GM18868 (cell line): ENCODE results near the gene POLR3A.

Experiments
- ATAC-seq: cut with Tn5 transposase; IDR thresholded peaks from one replicate; pipeline ENCODE4 v1.9.1; 2021; ENCODE audit warnings: mild to moderate bottlenecking, moderate library complexity; ENCODE audit not compliant: unreplicated experiment

POLR3A gene

DNA sequence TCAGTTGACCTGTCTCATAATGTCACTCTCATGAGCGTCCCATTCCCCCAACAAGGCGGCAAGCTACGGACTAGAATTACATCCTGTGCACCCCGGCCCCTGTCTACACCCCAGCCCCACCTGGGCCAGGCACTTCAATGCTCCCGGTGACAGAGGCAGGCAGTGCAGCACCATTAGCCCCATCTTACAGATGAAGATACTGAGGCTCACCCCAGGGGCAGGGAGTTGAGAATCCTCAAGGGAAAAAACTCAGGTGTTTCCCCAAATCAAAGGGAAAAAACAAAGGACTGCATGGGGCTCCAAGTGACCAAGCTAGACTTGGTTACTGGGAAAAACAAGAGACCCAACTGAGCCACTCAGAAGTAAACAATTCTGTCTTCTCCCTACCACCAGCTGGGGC, 107.3 kb downstream of the POLR3A start:
- ATAC-seq, result no peak

DNA sequence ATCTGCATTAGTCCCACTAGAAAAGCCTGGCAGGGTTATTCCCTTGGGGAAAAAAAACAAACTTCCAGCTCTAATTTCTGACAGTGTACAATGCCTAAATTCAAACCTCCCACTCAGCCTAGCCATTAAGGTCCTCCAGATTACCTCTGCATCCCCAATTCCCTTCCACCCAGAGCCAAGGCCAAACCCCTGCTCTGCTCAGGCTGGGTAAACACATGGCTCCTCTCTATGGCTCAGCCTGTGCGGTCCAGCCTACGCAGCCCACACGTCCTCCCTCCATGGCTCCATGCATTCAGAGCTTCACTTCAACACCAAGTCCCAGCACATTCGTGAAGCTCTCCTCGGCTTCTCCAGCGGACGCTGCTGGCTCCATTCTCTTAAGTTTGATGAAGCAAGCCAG, 107.9 kb downstream of the POLR3A start:
- ATAC-seq, result no peak

DNA sequence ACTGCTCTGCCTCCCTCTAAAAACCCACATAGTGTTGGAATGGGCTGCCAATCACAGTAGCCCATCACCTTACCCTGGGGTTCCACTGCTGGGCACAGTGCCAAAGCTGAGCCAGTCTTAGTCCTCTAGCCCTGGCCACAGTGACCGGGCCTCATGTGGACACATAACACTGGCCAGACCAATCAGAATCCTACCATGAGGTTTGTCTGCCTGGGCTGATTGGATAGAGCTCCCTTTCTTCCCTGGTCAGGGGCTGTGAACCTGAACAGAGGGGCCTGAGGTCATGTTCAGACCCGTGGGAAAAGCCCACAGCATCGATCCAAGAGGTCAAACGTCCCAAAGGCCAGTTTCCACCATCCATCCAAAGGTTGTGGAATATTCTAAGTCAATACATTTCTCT, 108.8 kb downstream of the POLR3A start:
- ATAC-seq, result no peak

DNA sequence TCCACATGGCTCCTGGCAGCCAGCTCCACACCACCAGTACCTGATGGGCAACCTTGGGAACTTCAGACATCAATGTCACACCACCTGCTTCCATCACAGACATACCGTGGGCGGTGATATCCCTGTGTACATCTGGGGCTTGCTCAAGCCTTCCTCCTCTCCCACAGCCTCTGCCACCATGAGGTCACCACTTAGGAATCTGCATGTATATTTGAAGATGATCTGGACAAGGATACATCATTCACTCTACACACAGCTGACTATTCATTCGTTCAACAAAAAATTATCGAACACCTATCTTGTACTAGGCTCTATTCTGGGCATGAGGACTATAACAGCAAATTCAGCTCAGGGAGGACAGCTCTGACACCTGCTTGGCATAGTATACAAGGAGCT, 109.6 kb downstream of the POLR3A start:
- no peak for ATAC-seq
